Right renal pelvis (tissue), 4 donors: ENCODE measurements around the gene MAP2K5. TPM values are rescaled to one million over a fixed set of nuclear protein-coding genes. Genes with fewer than 3 reads are reported as not detected.
"Not testable (repeated sequence)": the region's sequence is repeated elsewhere in the genome, so short reads cannot be mapped to it uniquely, and the experiment has no call there.

Experiments
- DNase-seq, 4 donors: peaks; one replicate each; pipeline ENCODE4 v3.0.0-alpha.2; 2013; ENCODE audit warnings: low read depth in 4 of 4, low spot score in 3 of 4, missing footprints in 1 of 4
- polyA plus RNA-seq, 4 donors: library from polyadenylated mRNA; unstranded; fragments of 120-200 nt; gene quantifications; one replicate each; pipeline ENCODE4 v1.2.1, GENCODE V29; 2013; ENCODE audit not compliant: insufficient read length in 4 of 4

The MAP2K5 gene
- polyA plus RNA-seq, 4 donors: 19.0 to 23.9 (median 22.1) TPM

GRCh38 chr15:67646847-67647246 lies 104.3 kb downstream of the MAP2K5 start:
- DNase-seq: no peak

DNA sequence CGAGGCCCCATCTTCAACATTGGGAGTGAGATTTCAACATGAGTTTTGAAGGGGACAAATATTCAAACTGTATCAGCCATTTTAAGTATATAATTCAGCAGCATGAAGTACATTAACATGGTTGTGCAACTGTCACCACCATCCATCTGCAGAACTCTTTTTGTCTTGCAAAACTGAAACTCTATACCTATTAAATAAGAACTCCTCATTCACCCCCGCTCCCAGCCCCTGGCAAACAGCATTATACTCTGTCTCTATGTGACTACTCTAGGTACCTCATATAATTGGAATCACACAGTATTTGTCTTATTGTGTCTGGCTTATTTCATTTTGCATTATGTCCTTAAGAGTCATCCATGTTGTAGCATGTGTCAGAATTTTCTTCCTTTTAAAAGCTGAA lies 110.1 kb downstream of the MAP2K5 start:
- no peak for DNase-seq

DNA sequence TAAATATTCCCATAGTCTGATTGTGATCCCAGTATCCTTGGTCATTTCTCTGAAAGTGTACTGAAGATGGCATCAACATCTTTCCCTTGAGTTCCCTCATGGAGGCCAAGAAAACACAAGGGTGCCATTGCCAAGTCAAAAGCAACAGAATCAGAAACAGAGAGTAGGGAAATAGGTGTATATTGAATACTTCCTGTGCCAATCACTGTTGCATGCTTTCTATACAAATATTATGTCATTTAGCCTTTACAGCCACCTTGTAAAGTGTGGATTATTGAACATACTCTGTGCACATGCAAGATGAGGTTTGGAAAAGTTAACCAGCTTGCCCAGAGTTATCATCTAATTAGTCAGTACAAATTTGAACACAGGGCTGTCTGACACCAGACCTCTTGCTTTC lies 117.9 kb downstream of the MAP2K5 start:
- no peak for DNase-seq

DNA sequence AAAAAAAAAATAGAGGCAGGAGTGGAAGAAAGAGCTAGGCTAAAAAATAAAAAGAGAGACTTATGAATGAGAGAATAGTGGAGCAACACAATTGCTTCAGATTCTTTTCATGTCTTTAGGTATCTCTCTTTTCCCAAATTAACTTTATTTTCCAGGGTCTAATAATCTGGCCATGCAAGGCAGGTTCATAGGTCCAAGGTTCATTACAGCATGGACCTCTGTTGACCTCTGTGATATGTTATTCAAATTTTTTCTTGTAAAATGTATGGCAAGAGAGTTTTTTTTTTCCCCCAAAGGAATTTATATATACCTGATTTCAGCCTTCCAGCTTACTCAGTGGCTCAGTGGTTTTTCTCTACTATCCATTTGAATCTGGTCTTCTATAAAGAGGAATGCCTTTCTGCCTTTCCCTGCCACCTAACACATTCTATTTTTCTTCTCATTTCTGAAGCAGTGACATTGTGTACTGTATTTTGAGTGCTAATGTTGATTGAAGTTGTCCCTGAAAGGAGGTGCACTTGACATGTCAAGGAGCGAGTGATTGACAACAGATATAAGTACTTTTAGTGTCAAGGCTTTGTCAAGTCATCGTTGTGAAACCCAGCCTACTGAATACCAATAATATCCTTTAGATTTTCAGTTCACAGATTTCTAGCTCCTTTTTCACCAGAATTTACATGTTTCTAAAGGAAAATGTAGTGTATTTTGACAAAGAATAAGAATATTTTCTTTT lies 118.5 kb downstream of the MAP2K5 start:
- DNase-seq: no peak

DNA sequence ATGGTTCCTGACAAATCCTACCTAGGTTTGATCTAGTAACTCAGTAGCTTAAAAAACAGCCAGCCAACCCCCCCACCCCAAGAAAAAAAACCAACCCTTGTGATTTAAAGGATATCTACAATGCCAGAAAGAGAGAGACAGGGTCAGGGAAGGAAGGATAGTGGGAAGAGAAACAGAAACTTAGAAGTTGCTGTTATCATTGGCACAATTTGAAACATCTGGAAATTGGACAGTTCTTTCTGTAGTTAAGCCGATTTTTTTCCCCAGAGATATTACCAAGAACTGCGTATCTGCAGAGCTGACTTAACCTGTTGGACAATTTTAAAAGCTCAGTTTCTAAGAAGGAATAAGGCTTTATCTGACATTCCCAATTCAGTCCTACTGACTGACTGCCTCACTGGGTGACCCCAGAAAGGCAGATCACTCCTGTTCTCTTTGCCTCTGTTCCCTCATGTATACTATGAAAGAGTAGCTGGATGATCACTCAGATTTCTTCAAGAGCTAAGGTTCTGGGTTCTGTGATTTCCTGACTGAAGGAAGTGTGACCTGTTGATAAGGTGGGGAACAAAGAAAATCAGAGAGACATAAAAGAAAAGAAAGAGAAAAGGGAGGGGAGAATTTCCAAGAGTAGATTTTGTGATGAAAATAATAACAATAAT lies 128.3 kb downstream of the MAP2K5 start:
- DNase-seq: no peak

- DNase-seq: not testable (repeated sequence)
Observed at GRCh38 chr15:67672834-67673233, 130.3 kb downstream of the MAP2K5 start.

DNA sequence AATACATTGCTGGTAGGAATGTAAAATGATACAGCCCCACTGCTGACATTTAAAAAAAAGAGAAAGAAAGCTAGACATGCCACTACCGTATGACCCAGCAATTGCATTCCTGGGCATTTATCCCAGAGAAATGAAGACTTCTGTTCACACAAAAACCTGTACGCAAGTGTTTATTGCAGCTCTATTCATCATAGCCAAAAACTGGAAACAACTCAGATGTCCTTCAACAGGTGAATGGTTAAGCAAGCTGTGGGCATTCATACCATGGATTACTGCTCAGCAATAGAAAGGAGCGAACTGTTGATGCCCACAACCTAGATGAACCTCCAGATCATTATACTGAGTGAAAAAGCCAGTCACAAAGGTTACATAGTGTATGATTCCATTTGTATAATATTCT lies 132.5 kb downstream of the MAP2K5 start:
- no peak for DNase-seq

GRCh38 chr15:67678089-67678488 lies 135.6 kb downstream of the MAP2K5 start:
- DNase-seq: no peak

- no peak for DNase-seq
Observed at GRCh38 chr15:67678993-67679392, 136.5 kb downstream of the MAP2K5 start.

GRCh38 chr15:67680641-67681040 lies 138.1 kb downstream of the MAP2K5 start:
- no peak for DNase-seq

- peak in 3 of 4 donors; percentile 12 to 17 (median 14) for DNase-seq
Observed at GRCh38 chr15:67685008-67685599, 142.6 kb downstream of the MAP2K5 start.

GRCh38 chr15:67685716-67686115 lies 143.2 kb downstream of the MAP2K5 start:
- no peak for DNase-seq

GRCh38 chr15:67690936-67691335 lies 148.4 kb downstream of the MAP2K5 start:
- no peak for DNase-seq

- no peak for DNase-seq
Observed at GRCh38 chr15:67691450-67691849, 148.9 kb downstream of the MAP2K5 start.

DNA sequence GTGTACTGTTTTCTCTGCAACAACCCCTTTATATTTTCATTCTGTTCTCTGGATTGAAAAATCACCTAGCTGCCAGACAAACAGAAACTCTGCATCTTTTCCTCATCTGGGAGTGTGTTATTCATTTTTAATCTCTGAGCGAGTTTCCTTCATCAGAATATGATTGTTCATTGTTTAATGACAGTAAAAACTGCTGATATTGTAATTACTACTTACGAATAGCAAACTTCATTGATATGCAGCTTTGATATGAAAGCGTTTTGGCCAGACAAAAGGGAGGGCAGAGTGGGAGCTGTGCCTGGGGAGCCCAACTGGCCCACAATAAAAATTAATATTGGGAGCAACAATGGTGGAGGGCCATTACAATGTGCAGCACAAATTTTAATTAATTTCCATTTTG lies 150.1 kb downstream of the MAP2K5 start:
- DNase-seq: no peak

DNA sequence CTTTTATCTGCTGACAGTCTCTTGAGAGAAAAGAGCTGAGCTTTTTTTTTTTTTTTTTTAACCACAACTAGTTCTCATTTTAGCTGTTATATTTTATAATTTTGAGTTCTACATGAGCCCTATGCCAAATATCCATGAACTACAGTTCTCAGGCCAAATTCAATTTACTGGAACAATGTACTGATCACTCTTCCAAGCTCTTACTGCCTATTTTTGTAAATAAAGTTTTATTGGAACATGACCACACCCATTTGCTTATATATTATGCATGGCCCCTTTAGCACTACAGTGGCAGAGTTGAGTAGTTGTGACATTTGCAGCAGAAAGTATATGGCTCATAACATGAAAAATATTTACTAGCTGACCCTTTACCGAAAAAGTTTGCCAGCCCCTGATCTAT lies 153.6 kb downstream of the MAP2K5 start:
- DNase-seq: no peak

DNA sequence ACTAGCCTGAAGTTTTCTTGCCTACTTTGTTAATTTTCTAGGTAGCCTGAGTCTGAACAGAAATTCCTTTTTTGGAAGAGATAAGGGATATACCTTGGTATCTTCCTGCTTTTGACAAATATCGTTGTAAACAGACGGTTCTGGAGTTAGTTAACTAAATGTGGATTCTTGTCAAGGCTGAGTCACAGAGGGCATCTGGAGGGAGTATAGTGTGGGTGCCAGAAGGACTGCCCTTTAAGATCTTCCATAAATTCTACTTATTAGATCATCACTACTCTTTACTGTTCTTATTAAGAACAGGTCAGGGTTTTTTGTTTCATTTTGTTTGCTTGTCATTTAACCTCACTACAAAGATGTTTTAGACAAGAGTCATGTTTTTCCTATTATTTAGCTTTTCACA lies 157.5 kb downstream of the MAP2K5 start:
- DNase-seq: no peak

GRCh38 chr15:67701669-67702068 lies 159.2 kb downstream of the MAP2K5 start:
- no peak for DNase-seq

DNA sequence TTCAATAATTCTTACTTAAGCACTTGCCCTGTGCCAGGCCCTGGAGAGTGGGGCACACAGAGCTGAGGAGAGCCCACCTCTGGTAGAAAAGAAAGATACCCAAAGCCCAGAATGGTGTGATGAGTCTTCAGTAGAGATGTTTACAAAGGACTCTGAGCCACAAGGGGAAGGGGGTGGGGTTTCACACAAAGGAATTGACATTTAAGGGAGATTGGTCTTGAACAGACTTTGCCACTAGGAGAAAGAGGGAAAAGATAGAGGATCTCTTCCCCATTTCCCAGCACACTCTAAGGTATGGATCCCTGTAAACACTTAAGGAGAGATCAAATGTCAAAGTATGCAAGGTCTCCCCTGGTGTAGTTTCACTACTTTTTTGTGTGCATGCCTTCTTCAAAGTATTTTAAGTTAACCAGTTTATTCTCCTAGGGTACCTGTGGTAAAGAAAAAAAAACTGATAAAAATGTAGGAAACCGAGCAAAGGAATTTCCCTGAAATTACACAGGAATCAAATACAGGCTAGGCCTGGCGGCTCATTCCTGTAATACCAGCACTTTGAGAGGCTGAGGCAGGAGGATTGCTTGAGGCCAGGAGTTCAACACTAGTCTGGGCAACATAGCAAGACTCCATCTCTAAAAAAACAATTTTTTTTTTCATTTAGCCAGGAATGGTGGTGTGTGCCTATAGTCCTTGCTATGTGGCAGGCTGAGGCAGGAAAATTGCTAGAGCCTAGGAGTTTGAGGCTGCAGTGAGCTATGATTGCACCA lies 165.2 kb downstream of the MAP2K5 start:
- no peak for DNase-seq

DNA sequence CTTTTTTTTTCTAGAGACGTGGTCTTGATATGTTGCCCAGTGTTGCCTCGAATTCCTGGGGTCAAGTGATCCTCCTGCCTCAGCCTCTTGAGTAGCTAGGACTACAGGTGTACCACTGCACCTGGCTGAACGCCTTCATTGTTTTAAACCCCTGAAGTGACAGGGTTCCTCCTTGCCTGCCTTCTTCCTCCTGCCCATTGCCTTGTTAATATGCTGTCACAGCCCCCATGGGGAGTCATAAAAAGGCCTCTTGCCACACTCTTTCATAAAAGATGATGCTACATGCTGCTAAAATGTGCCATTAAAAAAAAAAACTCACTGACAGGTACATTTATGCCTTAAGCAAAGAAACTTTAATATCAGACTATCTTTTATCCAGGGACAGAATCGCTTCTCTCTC lies 166.0 kb downstream of the MAP2K5 start:
- no peak for DNase-seq

DNA sequence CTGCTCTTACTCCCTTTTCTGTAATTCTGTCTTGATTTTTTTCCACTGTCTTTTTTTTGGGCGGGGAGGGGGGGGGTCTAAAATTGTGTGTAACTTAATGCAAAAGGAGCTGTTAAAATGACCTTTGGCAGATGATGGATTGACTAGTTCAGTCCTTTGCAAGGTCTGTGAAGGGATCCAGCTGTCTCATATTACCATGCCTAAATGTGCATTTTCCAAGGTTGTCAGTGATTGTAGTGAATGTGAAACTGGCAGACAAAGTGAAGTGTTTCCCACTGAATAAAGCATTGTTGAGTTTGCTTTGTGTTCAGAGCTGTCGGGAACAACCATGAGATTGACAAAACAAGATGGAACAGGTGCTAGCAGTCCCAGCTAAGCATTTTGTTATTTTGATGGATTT lies 172.7 kb downstream of the MAP2K5 start:
- no peak for DNase-seq
